ENCODE data around the gene SERP2. TPM values are rescaled to one million over a fixed set of nuclear protein-coding genes. Genes with fewer than 3 reads are reported as not detected.

Gene SERP2
- polyA plus RNA-seq, 10 donors, result 3.5 to 6.9 (median 5.1) TPM

DNA sequence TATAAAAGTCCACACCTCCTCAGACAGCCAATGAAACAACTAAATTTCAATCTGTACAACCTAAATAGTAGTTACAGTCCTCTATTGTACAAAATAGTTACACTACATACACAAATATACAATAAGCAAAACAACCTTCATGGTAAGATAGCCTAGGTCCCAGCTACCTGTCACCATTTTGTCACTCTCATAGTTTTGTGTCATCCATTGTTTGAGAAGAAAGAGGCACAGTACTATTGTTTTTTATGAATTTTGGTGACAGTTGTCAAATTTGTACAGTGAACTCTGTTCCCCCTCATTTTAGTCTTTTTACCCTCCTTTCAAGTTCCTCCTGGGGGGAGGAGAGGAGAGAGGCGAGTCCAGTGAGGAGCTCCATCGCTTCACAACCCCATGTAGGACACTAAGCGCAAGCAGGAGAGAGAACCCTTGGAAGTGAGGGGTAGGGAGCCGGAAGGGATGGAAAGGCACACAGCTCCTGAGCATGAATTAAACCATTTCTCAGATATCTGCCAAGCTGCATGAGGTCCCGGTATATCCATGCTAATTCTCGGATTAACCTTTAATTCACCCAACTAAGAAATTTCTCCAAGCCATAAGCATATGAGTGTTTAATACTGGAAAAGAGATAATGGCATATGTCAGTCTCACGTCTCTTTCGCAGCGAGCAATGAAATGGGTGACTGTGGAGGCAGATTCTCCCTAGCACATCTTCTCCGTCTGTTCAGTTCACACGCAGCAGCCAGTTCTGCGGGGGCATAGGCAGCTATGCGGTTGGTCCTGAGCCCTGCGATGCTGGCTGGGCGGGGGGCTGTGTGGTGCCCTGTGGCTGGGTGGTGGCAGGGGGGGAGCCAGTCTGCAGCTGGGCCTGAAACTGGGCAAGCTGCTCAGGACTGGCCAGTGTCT is 60.5 kb downstream of the SERP2 start:
- no peak for DNase-seq

DNA sequence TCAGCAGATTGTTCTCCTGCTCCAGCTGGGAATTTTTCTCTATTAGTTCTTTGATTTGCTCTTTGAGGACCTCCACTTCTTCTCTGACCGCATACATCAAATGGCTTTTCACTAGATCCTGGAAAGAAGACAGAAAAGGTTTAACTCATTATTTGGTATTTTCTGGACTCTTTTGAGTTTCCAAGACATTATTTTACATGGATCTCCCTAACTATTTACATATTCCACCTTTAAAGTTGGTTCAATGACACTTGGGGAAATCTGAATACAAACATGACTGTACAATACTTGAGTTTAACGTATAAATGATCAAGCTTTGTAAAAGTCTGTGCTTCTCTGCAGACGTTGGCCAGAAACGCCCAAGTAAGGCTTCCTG is 61.1 kb downstream of the SERP2 start:
- no peak for DNase-seq

DNA sequence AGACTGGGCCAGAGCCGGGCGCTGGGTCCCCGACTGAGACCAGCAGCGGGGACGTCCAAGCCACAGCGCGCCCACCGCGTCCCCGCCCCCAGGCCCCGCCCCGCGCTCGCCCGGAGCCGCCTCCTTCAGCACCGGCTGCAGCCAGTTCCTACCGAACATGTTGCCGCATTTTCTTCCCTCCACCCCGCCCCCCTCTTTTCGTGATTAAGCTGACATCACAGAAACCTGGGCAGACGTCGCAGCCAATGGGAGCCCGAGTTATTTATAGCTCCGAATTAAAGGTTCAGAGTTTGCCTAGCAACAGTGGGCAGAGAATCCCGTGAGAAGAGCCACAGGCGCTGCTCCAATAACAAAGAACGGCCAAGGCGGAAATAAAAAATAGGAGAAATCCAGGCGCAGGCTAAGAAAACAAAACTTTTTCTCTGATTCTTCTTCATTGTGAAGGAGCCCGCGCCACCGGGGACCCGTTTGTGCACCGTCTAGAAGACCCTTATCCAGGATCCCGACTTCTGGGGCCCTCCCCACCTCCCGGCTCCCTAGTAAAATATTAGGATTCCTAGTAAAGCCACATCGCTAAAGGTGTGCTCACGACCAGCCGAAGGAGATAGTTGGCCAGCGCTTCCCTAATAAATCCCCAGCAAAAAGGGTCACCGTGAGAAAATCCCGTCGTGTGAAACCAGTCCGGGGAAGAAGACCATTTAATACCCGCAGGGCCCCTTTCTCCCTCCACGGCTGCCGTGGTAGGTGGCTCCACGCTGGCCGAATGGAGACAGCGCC is 61.7 kb downstream of the SERP2 start:
- peak; percentile 97 to 99 (median 98) for DNase-seq

DNA sequence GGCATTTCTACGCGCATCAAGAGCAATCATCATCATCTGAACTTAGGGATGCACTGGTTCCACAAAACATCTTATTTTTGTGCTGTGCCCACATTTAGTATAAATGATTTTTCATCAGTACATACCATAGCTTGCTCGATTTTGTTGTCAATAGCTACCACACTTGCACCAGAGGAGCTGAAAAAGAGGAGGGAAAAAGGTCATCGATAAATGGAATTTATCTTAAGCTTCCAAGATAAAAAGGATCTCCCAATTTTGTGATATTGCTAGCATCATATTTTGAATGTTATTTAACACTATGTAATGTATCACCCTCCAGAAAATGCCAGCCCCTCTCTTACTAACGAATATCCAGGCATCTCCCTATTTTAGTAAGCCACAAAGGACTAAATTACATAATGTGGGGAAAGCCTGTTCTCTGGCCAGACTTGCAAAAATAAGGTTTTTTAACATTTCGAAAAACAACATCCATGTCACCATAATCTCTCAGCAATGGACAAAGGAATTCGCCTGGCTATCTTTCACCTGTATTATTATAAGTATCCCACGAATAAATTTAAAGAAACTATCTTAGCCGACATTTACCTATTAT is 62.4 kb downstream of the SERP2 start:
- DNase-seq, result no peak

DNA sequence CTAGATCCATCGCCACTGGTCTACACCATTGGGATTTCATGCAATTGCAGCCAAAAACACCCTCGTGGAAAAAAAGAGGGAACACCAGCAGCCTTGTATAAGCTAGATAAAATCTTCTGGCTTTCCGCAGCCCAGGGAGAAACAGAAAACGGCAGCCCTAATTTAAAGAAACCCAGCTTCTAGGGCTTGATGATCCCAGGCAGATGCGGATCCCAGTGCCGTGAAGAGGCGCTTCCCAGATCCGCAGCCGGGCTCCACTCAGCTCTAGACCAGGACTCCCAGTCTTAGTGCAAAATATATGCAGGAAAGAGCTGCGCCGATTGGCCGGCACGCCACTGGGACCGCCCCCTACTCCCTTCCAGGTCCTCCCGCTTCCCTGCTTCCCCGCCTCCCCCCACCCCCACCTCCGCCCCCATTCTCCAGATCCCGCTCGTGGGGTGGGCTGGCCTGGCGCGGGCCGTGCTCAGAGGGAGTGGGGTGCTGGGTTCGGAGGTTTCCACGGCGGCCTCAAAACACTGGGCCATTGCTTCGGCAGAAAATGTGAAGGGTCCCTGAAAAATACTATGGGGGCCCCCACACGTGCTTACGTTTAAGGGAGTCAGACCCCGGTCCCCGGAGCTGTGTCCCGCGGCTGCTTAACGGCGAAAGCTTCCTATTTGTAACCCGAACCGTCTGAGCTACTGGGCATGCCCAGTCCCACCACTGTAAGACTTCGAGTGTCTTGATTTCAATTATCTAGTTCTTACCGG is 63.1 kb downstream of the SERP2 start:
- peak; percentile 95 to 97 (median 96) for DNase-seq

DNA sequence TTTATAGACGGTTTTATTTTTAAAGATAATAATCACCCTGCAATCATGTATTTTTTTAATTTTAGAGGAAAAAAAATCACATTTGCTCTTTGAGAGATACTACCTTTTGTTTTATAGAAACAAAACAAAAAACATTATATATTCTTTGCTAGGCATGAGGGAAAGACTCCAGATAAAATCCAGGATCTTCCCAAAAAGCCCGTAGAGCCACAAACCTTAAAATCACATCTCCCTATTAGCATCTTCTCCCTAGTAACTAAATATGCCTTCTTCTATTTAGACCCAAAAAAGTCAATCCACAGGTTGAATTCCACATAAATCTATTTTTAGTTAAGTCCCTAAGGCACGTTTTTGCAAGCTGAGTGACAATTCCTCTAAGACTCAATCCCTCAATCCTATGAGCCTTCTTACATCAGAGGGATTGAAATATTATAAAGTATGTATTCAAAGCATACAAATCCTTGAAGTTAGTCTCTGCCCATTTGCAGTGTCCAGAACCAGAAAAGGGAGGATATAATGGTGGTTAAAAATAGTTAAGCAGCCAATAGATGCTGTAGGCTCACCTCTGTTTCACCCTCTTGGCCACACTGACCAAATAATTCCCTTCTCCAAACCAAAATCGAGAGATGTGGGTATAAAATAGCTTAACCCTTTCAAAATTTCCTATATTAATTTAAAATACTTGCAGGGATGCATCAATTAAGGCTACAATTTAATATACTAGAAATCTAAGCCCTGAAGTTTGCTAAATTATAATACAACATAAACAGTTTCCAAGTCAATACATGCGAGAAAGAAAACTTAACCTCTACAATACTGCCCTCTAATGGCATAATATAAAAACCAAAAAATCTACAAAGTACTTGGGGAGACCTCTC is 64.0 kb downstream of the SERP2 start:
- peak; percentile 35 to 76 (median 47) for DNase-seq

DNA sequence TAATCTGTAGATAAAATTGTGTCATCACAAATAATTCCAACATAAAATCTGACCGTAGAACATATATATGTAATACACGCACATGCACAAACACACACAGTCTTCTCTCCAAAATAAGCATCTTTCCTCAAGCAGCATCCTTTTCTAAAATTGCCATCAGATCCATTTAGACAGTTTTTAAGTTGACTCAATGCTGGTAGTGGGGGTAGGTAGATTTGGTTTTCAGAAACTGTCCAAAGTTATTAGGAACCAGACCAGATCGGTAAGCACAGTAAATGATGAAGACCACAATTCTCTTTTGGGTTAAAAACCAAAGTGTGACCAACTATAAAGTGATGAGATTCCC is 64.6 kb downstream of the SERP2 start:
- DNase-seq, result no peak

DNA sequence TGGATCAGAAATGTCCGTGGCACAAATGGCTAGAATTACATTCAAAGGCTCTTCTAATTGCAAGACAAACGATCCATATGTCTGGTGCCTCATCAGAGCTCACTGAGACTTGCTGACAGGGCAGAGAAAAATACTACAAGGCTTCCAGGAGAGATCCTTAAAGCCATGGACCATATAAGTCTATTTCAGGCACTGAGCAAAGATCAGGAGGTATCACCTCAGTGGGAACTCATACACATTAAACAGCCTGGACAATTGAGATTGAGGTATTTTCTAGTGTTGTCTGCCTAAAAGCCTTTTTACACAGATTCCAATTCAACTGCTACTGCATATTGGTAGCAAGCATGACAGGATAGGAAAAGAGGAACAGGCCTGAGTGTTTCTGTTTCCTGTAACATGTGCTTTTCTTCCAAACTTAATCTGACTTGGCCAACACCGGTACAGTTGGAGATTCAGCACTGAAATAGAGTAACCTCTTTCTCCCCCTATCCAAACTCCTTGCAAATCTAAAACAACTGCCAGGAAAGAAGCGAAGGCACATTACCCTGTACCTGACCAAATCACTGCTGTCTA is 65.9 kb downstream of the SERP2 start:
- DNase-seq, result peak in 1 of 3 donors; percentile 26

DNA sequence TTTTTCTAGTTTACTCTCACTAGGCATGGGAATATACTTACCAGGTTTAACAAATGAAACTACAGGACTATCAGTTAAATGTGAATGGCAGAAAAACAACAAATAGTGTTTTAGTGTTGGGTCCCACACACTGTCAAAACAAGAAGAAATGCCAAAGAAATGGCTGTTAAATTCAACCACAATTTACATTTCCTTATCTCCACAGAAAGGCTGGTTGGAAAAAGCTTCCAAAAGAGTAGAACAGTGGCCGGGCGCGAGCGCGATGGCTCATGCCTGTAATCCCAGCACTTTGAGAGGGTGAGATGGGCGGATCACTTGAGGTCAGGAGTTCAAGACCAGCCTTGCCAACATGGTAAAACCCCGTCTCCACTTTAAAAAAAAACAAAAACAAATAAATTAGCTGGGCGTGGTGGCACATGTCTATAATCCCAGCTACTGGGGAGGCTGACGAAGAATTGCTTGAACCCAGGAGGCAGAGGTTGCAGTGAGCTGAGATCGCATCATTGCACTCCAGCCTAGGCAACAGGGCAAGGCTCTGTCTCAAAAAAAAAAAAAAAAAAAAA is 66.5 kb downstream of the SERP2 start:
- no peak for DNase-seq

Other genes with a start within 250 kb of the SERP2 start
- gene TSC22D1, start 202.5 kb downstream of the SERP2 start, polyA plus RNA-seq (ENCODE audit: insufficient read length in 10 of 10), result 10 to 100 TPM; 66.3 to 93.6 (median 76.1) TPM